Activated CD4-positive, CD25-positive, alpha-beta regulatory T cell treated with anti-CD3 and anti-CD28 coated beads, Interleukin-2, amount 50 U/mL, for 24 hours (primary cell): ENCODE measurements around the gene SIRT3.

Experiments
- ATAC-seq, 2 donors: fragments of 150-1000 bp; cut with Tn5 transposase; one replicate each; pipeline ENCODE4 v1.10.0; 2021; ENCODE audit warnings: mild to moderate bottlenecking in 1 of 2, moderate library complexity in 1 of 2

Gene SIRT3

DNA sequence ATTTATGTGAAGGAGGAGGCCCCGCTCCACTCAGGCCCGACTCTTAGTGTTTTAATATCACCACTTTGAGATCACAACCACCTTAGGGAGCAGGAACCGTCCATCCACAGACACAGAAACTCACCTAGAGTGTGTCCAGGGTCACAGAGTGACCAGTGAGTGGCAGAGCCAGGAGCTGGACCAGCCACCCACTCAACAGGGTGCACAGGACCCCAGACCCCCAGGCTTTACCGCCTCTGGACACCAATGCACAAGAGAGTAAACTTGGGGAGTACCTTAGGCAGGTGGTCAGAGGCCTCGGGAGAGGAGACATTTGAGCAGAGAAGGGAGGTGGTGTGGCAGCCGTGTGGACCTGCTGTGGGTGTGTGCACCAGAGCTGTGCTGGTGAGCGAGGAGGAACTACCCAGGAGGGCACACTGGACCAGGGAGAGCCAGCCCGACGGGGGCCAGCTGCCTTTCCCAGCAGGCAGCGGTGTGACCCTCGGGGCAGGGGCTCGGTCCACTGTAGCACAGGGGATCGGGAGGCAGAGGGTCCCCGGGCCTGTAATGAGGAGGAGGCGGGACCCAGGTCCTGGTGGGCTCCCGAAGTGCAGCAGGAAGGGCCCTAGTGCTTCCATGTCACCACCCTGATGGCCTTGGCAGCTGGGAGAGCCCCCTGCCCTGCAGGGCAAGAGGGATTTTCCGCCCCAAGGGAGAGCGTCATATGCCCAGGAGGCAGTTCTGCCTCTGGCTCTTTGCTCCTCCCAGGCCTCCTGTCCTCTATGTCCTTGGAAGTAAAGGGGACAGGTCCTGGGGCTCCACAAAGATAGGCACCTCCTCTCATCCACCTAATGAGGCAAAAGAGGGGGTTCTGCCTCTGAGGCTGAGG lies 34.5 kb upstream of the SIRT3 start:
- no peak for ATAC-seq

GRCh38 chr11:269146-269890 lies 33.2 kb upstream of the SIRT3 start:
- peak; percentile 52 to 64 for ATAC-seq

GRCh38 chr11:268716-269145 lies 32.6 kb upstream of the SIRT3 start:
- ATAC-seq: peak in 1 of 2 donors; percentile 2

- ATAC-seq: peak in 1 of 2 donors; percentile 4
Measured at GRCh38 chr11:267491-267994, 31.4 kb upstream of the SIRT3 start.

DNA sequence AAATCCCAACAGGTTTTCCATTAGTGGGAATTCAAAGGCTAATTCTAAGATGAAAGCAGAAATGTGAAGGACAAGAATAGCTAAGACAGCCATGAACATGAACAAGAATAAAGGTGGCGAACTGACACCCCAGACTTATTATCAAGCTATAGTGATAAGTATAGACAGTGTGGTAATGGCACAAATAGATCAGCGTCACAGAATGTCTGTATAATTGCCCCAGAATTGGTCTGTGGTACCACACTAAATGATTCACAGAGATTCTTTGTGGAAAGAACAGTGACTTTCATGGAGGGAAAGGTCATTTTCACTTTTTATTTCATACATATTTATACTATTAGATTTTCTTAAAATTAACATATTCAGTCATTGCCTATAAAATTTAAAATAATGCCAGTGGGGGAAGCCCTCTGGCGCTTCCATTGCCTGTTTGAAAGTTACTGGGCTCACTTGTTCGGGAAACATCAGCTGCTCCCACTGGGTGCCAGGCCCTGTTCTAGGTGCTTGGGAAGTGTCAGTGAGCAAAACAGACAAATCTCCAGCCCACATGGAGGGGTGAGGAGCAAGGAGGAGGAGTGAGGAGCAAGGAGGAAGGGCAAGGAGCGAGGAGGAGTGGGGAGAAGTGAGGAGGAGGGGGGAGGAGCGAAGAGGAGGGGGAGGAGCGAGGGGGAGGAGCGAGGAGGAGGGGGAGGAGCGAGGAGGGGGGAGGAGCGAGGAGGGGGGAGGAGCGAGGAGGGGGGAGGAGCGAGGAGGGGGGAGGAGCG lies 30.7 kb upstream of the SIRT3 start:
- ATAC-seq: peak; percentile 84

GRCh38 chr11:261624-262023 lies 25.5 kb upstream of the SIRT3 start:
- no peak for ATAC-seq

GRCh38 chr11:259413-259812 lies 23.3 kb upstream of the SIRT3 start:
- no peak for ATAC-seq

DNA sequence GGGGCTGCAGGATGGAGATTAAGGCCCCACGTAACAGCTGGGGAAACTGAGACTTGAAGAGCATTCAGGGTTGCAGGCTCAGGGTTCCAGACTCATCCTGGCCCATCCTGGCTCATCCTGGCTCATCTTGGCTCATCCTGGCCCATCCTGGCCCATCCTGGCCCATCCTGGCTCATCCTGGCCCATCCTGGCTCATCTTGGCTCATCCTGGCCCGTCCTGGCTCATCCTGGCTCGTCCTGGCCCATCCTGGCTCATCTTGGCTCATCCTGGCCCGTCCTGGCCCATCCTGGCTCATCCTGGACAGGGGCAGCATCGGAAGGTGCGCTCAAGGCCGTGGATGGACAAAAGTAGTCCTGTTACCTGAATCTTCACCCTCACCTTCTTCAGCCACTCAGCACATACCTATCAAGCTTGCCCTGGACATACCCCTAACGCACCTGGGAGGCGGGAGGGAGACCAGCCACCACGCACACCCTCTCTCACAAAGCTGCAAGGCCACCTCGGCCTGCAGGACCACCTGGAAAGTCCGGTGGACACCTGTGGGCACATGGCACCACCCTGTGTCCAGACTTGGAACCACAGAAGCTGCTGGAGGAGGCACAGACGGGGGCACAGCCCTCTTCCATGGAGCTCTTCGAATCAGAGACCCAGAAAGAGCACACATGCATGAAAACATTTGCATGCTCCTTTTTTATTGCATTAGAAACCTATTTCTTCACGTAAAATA lies 21.8 kb upstream of the SIRT3 start:
- ATAC-seq: no peak

- no peak for ATAC-seq
Measured at GRCh38 chr11:256952-257737, 21.0 kb upstream of the SIRT3 start.

GRCh38 chr11:255816-256215 lies 19.7 kb upstream of the SIRT3 start:
- no peak for ATAC-seq

- ATAC-seq: no peak
Measured at GRCh38 chr11:255176-255575, 19.0 kb upstream of the SIRT3 start.

- ATAC-seq: no peak
Measured at GRCh38 chr11:253886-254270, 17.7 kb upstream of the SIRT3 start.

DNA sequence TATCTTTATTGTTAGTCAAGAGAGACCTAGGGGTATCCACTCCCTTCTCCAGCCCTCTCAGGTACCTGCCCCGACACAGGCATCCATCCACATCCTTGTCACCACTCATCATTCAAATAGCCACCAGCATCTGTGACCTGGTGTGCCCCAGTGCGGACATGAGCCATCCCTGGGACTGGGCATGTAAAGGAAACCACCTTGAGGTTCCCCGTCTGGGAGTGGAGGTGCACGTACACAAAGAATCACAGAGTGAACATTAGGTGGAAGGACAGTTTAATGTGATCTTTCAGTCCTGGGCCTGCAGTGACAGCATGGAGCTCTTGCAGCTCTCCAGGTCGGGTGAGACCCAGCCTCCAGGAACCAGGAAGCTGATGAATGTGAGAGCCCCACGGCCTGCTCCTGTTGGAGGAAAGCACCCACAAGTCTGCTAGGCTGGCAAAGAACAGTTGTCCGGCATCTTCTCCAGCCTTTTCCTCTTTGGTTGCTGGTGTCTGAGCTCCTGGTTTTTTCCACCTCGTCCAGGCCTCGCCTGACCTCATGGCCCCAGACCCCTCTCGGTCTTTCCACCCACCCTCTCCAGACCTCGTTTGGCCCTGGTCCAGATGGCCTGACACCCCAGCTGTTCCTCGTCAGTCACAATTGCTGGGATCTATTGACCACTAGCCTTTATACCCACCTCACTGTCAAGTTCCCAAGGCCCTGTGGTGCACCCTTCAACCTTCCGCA lies 17.2 kb upstream of the SIRT3 start:
- no peak for ATAC-seq

DNA sequence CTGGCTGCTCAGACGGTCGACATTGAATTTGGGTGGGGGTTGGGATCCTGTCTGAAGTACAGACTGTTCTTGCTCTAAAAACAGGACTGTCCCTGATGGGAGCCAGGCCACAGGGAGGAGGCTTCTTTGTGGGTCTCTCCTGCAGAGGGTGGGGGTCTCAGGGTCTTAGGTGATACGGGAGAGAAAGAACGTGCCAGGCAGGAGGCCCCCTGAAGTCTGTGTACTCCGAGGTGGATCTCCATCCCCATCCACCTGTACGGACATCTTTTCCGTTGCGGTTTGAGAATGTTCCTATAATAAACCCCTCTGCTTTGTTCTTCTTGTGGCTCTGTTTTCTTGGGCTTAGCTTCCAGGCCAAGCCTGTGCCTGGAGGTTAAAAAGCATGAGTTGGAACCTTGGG lies 16.5 kb upstream of the SIRT3 start:
- no peak for ATAC-seq

DNA sequence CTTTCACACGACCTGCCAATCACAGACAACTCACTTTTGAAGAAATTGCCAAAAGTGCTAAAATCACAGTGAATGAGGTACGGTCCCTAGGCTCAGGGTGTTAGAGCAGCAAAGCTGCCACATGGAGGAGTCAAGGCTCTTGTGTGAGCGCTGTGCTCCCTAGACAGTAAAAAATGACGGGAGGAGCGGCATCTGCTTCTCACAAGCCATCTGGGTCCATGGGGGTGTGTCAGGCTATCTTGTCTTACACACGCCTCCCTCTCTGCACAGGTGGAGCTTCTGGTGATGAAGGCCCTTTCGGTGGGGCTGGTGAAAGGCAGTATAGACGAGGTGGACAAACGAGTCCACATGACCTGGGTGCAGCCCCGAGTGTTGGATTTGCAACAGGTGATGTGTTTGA lies 15.4 kb upstream of the SIRT3 start:
- no peak for ATAC-seq

- ATAC-seq: peak; percentile 84 to 86
Measured at GRCh38 chr11:250740-251299, 14.7 kb upstream of the SIRT3 start.

GRCh38 chr11:250274-250673 lies 14.1 kb upstream of the SIRT3 start:
- no peak for ATAC-seq

- ATAC-seq: no peak
Measured at GRCh38 chr11:249062-249461, 12.9 kb upstream of the SIRT3 start.

DNA sequence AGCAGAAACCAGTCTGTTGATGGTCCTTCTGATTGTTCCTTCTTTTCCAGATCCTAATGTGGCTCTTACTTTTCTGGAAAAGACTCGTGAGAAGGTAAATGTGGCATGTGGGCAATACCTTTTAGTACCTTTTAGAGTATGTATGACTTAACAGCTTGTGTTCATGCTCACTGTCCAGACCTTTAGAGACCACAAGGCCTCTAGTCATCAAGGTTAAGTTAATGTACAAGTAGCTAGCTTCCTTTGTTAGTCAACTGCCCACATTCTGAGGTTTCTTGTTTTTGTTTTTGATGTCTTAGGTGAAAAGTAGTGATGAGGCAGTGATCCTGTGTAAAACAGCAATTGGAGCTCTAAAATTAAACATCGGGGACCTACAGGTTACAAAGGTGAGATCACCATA lies 8.2 kb upstream of the SIRT3 start:
- ATAC-seq: no peak

DNA sequence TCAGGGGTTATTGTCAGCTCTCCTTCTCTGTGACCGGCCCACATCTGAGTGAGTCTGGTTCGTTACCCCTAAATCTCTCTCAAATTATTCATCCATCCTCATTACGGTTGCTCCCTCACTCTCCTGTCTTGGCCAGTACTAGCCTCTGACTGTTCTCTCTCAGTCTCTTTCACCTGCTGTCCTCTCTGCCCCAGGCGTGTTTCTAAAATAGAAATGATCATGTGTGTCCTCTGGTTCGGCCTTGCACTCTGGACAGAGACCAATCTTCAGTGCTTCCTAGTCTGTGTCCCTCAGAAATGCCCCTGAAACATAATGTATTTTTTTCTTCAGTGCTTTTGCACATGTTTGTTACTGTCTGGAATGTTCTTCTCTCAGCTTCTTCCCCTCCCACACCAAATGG lies 5.5 kb upstream of the SIRT3 start:
- ATAC-seq: no peak

- no peak for ATAC-seq
Measured at GRCh38 chr11:240315-240714, 4.2 kb upstream of the SIRT3 start.
